SIG-M5 treated with dmso at 0.1 percent for 504 hours (cell line): ENCODE measurements around the gene MATR3.
"Not testable (repeated sequence)": the region's sequence is repeated elsewhere in the genome, so short reads cannot be mapped to it uniquely, and the experiment has no call there.

Source experiments
- DNase-seq: peaks from one replicate; lab custom pipeline; 2025; ENCODE audit not compliant: unreplicated experiment; lab: John Stamatoyannopoulos, UW

MATR3 gene

GRCh38 chr5:139296862-139297326, 3.4 kb downstream of the MATR3 start:
- DNase-seq = no peak

- DNase-seq = no peak
Measured at GRCh38 chr5:139297439-139298133, 4.0 kb downstream of the MATR3 start.

GRCh38 chr5:139298242-139298641, 4.7 kb downstream of the MATR3 start:
- DNase-seq = no peak

GRCh38 chr5:139299486-139299885, 5.9 kb downstream of the MATR3 start:
- DNase-seq = no peak

- DNase-seq = no peak
Measured at GRCh38 chr5:139301808-139302499, 8.4 kb downstream of the MATR3 start.

GRCh38 chr5:139304391-139305324, 11.1 kb downstream of the MATR3 start:
- DNase-seq = no peak

GRCh38 chr5:139306197-139306596, 12.7 kb downstream of the MATR3 start:
- no peak for DNase-seq

- DNase-seq = no peak
Measured at GRCh38 chr5:139306628-139307379, 13.3 kb downstream of the MATR3 start.

- no peak for DNase-seq
Measured at GRCh38 chr5:139308797-139309196, 15.3 kb downstream of the MATR3 start.

- not testable (repeated sequence) for DNase-seq
Measured at GRCh38 chr5:139310715-139311186, 17.2 kb downstream of the MATR3 start.

- DNase-seq = no peak
Measured at GRCh38 chr5:139312075-139312474, 18.5 kb downstream of the MATR3 start.

- DNase-seq = no peak
Measured at GRCh38 chr5:139314276-139314675, 20.7 kb downstream of the MATR3 start.

GRCh38 chr5:139315056-139315615, 21.6 kb downstream of the MATR3 start:
- DNase-seq = no peak

GRCh38 chr5:139335811-139336210, 42.3 kb downstream of the MATR3 start:
- DNase-seq = no peak

- no peak for DNase-seq
Measured at GRCh38 chr5:139340051-139340450, 46.5 kb downstream of the MATR3 start.

GRCh38 chr5:139341187-139341688, 47.7 kb downstream of the MATR3 start:
- DNase-seq = no peak

- DNase-seq = peak; percentile 98
Measured at GRCh38 chr5:139341689-139342422, 48.3 kb downstream of the MATR3 start, which contains the start of gene PAIP2. Gene PAIP2 (plus strand): TSS chr5:139341854. CDS start chr5:139363785, 21,931 bp downstream.

- no peak for DNase-seq
Measured at GRCh38 chr5:139342423-139342723, 48.8 kb downstream of the MATR3 start.

GRCh38 chr5:139343476-139343875, 49.9 kb downstream of the MATR3 start:
- no peak for DNase-seq
